GM15510 (cell line): Measurements from ENCODE around the gene ITSN1.

Experiments
- POLR2A ChIP-seq: IDR thresholded peaks from 3 replicates; pipeline ENCODE4 v1.6.1; 2011; ENCODE audit warnings: borderline replicate concordance; ENCODE audit not compliant: insufficient read length; ENCODE audit errors: extremely low read depth

Gene ITSN1

DNA sequence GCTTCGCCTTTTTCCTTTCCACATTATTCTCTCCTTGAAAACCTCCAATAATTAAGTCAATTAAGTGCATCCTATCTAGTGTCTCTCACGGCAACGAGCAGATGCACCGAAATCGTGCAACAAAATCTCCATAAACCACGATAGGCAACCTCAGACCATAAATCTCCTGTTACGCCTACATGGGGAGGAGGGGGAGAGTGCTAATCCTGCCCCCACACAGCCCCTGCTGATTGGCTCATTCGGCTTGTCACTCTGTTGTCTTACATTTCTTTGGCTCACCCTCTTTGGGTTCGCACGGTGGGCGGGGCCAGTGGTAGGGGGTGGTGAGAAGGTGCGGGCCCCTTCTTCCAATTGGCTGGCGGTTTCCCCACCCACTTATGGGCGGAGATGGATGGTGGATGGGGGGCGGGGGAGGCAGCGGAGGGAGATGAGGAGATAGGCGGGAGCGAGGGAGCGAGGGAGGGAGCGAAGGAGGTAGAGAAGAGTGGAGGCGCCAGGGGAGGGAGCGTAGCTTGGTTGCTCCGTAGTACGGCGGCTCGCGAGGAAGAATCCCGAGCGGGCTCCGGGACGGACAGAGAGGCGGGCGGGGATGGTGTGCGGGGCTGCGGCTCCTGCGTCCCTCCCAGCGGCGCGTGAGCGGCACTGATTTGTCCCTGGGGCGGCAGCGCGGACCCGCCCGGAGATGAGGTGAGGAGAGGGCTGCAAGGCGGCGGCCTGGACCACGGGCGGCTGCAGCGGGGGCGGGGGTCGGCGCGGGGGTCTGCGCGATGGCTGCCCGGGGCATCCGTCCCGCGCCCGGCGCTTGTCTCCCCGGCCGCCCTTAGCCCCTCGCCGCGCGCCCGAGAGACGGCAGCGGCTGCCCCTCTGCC is at the start of gene ITSN1:
ITSN1 (plus strand) TSS at position 475 of the 869 bp plus-strand sequence. CDS start 76,328 bp downstream, outside the sequence.
- peak; percentile 35 for TF ChIP-seq POLR2A

DNA sequence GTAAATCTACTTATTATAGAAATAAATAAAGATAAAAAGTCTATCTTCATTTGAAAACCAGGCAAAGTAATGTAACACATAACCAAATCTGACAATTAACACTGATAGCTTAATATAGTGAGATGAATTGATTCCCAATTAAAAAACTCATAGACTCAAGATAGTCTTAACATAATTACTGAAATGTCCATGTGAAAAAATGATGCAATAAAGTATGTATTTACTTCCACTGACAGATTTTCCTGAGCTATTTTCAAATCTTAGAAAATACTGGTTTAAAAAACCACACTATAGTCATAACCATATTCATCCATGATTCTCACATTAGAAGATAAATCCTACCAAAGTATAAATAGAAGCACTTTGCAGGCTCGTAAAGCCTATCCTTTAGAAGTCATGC is 44.2 kb upstream of the ITSN1 start:
- TF ChIP-seq POLR2A, result no peak

DNA sequence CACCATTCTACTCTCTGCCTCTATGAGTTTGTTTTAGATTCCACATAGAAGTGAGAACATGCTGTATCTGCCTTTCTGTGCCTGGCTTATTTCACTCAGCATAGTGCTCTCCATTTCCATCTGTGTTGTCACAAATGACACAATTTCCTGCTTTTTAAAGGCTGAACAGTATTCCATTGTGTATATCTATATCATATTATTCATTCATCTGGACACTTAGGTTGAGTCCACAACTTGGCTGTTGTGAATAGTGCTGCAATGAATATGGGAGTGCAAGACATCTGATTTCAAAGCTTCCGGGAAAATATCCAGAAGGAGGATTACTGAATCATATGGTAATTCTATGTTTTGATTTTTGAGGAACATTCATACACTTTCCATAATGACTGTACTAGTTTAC is 33.7 kb upstream of the ITSN1 start:
- no peak for TF ChIP-seq POLR2A

DNA sequence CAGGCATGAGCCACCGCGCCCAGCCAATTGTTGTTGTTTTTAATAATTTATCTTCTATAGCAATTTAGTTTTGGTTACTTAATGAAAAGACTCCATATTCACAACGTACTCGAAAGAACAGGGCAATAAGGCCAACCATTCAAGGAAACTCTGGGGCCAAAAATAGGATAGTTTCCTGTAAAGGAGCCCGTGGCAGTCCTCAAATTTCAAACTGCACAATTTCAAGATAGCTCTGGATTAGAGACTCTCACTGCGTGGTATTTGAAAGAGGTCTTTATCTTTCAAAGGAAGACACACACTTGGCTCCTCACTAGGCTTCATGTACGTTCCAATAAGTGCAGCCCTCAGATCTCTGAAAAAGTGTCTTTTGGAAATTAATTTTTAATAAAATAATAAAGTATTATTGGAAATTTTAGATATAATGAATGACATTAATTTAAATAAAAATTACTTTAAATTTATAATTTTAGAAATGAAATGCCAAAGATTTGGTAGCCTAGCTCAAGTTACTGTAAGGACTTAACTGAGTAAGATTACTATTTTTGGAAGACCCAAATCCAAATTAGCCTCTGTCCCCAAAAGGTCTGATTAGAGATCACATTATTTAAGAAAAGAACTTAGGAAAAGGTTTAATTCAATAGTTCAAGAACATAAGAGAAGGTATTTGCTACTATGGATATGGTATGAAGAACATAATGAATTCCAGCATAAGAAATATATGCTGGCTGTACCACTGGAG is 31.1 kb upstream of the ITSN1 start:
- TF ChIP-seq POLR2A, result no peak

DNA sequence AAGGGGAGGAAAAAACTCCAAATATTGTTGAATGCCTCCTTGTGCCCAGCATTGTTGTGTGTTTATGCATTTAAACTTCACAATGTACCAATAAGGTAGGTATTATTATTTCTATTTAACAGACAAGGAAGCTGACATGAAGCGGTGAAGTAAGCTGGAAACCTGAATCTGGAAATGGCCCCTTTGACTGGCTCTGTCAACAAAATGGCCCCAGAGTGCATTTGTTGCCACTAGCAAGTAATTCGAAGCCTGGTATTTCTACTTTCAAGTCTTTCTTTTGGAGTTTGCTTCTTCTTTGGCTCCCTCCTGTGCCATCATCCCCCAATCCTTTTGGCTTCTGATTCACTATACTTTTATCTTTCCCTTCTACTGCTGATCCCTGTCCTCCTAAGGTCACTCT is 23.9 kb upstream of the ITSN1 start:
- TF ChIP-seq POLR2A, result no peak

DNA sequence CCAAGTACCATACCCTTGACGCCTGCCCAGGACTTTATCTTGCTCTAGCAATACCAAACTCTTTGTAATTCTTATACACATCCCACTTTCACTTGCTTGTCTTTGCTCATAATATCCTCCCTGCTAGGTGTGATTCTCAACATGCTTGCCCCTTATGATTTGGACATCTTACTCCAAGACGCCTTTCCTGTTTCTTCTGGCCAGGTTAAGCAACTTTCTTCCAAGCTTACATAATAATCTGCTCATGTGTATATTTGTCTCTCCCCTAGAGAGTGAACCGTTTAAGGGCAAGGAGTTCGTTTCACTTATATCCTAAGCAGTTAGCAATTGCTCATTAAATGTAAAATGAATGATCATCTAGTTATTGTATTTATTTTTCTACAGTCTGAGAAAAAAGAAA is 22.6 kb upstream of the ITSN1 start:
- TF ChIP-seq POLR2A, result no peak

DNA sequence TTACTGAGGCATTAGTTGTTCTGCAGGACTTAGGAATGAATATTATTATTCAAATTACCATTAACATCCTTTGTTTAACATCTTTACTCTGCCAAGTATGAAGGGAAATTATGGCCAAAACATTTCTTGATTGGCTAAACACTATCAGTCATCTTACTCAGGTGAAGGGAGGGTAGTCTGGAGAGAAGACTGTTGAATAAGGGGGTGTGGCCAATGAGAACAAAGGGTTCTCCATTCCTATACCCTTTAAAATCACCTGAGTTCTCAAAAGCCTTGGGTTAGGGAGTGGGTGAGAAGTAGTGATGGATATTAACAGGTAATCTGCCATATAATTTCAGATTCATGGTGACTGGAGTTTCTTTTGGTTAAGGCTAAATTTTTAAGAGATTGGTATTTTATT is 20.0 kb upstream of the ITSN1 start:
- no peak for TF ChIP-seq POLR2A

DNA sequence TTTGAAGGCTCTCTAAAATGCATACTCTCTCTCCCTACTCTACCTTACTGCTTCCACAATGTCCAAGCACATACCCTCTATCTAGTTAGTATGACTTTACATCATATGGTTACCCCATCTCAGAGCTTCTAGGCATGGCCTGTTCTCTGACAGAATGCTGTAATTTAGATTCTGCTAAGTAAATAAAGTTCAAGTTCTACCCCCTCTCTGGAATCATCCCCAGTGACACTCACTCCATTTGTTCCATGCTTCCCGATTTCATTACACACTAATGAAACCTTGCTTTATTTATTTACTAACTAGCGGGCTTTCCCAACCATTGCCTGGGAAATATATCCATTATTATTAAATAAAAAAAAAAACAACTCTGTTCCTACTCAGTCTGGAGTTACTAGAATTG is 8.0 kb upstream of the ITSN1 start:
- TF ChIP-seq POLR2A, result no peak

DNA sequence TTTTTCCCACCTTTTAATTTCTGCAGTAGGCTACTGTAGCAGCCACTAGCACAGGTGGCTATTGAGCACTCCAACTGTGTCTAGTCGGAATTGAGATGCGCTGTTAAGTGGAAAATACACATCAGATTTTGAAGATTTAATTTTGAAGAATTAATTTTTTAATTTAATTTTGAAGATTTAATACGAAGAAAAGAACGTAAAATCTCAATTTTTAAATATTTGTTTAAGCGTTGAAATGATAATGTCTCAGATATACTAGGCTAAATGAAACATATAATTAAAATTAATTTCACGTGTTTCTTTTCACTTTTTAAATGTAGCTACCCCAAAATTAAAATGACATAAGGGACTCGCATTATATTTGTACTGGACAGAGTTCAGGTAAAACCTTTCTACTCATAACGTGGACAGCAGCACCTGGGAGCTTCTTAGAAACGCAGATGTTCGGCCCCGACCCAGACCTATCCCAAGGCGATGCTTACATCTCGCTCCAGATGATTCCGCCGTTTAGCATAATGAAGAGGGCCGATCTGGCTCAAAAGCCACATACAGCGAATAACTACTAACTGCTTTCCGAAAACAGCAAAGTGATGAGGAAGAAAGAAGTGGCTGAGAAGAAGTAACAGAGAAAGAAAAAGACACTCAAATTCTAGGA is 1.5 kb upstream of the ITSN1 start:
- TF ChIP-seq POLR2A, result no peak

DNA sequence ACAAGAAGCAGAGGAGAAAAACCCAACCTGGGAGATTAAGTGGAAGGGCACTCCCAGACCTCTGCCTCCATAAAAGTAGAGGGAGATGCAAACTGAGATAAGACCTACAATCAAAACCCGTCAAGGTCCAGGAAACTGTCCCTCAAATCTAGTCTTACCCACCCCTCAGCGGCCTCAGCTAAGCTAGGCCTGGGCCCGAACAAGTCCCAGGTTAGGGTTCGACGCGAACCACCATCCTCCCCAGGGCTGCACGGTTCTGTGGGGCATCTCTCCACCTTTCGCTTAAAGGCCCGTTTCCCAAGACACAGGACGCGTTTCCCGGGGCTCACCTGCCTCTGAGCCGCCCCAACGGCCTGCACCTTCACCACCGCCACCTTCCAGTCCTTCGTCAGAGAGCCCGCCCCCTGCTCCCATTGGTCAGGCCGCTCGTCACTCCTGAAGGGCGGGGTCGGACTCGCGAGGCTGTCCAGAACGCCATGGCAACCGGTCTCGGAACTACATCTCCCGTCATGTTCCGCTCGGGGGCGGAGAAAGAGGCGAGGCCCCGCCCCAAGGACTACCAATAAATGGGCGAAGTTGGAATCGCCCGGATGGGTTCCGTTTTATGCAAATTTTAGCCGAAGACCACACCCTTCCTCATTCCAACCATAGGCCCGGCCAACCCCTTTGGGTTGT is 812 bp upstream of the ITSN1 start, which contains the start of gene CRYZL1:
CRYZL1 (minus strand) TSS at position 390 of the 675 bp plus-strand sequence. CDS start 10,190 bp downstream, outside the sequence.
- peak; percentile 69 for TF ChIP-seq POLR2A

DNA sequence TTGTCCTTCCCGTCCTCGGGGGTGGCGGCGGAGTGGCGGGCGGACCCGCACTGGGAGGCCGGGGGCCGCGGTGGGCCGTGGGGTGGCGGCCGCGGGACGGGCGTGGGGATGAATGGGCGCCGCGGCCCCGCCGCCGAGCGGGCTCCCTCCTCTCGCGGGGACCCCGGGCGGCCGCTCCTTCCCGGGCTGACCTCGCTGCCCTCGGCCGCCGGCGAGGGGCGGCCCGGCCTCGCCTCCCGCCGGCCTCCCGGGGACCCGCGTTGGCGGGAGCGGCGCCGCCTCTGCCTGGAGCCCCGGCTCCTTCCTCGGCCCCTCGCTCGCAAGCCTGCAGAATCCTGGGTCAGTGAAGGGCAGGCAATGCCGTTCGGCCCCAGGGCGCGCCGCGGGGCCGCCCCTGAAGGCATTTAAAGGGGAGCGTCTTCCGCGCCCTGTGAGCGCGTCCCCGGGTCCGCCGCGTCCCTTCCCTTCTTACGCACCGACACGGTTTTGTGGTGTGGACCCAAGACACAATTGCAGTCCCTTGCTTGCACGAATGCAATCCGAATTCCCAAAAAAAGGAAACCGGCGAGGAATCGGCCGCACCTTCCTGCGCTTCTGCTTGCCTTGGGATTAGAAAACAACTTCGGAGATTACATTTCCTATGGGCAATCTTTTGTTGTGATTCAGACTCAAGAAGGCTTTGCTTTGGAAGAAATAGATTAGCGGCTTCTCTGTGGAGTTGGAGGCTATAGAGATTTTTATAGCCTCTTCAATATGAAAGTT is 776 bp downstream of the ITSN1 start:
- TF ChIP-seq POLR2A, result no peak

DNA sequence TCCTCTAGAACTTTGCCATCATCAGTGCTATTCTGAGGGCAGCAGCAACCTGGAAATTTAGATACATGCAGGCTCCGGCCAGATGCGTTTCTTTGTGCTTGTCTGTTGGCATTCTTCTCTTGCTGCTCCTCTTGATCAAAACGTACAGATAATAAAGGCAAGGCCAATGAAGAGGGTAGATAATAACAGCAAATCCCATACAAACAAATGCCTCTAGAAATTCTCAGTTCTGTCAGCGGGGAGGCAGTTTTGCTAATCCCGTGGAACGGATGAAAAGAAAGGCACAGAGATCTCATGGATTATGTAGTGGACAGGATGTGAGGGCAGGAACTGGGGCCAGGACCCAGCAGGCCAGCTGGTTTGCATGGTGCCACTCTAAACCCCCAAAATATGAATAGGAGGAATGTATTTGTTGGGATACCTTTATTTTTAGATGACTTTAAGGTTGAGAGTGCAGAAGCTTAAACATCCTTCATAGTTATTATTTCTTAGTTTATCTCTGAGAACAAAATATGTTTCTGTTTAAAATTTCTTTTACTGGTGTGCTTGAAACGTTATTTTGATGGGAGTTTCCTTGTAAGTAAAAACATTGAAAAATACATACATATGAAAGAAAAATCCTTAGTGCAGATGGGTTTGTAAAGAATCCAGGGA is 1.5 kb downstream of the ITSN1 start:
- TF ChIP-seq POLR2A, result no peak

DNA sequence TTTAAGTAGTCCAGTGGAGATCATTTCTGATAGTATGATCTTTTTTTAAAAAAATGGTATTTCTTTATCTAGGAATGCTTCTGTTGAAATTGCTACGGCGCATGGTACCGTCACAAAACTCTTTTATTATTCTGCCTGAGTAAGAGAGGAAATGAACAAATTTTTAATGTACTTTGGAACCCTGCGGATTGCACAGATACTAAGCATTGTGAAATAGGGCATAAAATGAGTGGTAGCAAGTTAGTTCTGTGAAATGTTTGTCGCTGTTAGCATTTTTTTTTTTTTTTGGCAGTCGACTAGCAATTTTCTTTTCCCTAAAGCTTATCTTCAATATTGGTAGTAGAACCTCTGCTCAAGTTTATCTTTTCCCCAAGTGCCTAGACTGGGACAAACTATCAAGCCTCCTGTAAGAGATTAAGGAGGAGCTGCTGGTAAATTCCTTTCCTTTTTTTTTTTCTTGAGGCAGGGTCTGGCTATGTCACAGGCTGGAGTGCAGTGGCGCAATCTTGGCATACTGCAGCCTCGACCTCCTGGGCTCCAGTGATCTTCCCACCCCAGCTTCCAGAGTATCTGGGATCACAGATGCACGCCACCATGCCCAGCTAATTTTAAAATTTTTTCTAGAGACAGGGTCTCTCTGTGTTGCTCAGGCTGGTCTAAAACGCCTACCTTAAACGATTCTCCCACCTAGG is 2.2 kb downstream of the ITSN1 start:
- no peak for TF ChIP-seq POLR2A

DNA sequence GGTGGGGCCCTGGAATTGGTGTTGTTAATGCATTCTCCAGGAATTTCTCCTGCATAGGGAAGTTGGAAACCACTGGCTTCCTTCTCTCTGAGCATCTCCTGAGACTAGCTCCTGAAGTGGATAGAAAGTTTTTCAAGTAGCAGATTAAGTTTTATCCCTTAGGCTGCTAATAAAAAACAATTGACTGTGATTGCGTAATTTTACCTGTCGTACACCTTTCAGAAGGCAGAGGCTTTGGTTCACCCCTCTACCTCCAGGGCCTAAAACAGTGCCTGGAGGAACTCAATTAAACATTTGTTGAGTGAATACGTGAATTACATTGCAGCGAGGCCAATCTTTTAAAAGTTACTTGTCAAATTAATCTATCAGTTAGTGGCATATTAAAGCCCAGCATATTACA is 3.4 kb downstream of the ITSN1 start:
- no peak for TF ChIP-seq POLR2A

DNA sequence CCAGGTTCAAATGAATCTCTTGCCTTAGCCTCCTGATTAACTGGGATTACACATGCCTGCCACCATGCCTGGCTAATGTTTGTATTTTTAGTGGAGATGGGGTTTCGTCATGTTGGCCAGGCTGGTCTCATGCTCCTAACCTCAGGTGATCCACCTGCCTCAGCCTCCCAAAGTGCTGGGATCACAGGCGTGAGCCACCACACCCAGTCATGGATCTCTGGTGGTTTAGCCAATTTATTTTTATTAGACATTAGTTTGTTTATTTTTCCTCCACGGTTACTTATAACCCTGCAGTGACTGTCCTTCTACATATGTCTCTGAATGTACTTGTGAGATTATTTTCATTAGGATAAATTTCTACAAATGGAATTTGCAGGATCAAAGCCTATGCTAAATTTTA is 5.3 kb downstream of the ITSN1 start:
- no peak for TF ChIP-seq POLR2A
